Fibroblast of skin of left quadriceps (primary cell): ENCODE results near the gene INS.
"Not testable (repeated sequence)": the region's sequence is repeated elsewhere in the genome, so short reads cannot be mapped to it uniquely, and the experiment has no call there.

ENCODE experiments used
- DNase-seq, 2 experiments: peaks; one replicate each; pipeline ENCODE4 v3.0.0-alpha.2; 2013; ENCODE audit warnings: low read depth in 2 of 2

INS gene

GRCh38 chr11:2180789-2181370 is 19.9 kb upstream of the INS start:
- DNase-seq: no peak

DNA sequence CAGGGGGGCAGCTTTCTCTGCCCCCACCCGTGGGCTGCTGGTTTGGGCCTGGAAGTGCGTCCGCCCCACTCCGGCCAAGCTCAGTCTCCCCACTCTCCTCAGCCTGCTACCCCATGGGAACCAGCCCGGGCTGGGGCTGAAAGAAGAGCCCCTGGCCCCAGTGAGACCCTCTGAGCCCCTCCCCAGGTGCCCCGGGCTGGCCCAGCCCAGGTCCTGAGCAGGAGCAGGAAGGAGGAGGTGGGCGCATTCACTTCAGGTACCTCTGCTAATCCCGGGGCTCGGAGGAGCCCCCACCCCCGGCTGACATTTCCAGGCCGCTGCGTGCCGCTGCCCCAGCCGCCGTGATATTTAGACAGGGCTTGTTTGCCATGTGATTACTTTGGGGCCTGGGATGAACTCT is 19.3 kb upstream of the INS start:
- no peak for DNase-seq

DNA sequence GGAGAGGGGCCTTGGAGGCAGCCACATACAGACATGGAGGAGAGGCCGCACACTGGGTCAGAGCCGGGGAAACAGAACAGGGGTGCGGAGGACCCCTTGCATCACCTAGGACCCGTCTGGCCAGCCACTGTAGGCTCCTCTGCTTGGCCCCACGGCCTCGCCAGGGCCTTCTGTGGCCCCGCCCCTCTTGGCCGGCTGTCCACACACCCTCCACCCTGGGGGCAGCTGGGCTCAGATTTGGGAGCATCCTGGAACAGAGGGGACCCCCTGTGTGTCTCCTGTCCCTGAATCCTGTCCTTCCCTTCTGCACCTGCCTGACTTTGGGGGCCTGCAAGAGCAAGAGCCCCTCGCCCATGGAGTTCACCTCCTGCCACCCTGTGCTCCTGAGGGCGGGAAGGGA is 18.5 kb upstream of the INS start:
- DNase-seq: no peak

GRCh38 chr11:2178906-2179494 is 18.0 kb upstream of the INS start:
- peak; percentile 18 to 24 for DNase-seq

DNA sequence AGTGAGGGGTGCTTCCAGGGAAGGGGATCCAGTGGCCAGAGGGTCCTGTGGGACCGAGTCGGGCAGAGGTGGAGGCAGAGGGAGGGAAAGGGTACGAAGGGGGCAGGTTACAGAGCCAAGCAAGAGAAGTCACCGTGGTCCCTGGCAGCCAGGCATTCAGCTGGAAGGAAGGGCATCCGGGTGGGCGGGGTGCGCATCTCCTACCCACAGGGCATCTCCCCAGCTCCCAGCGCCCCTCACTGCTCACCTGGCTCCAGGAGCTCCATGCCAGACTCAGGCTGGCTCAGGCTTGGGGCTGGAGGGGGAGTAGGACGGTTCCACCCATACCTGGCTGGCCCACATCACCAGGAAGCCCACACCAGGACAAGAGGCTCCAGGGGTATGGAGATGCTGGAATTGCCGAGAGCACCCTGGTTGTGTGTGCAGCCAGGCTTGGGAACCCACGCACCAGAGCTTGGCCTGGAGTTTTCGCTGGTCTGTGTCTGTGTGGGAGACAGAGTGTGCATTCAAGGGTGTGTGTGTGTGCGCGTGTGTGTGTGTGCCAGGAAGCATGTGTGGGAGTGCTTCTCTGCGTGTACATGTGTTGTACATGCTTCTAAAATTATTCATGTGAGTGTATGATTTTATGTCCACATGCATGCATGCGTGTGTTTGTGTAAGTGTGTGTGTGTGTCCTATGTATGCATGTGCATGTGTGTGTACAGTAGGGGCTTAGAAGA is 17.2 kb upstream of the INS start:
- DNase-seq: not testable (repeated sequence)

DNA sequence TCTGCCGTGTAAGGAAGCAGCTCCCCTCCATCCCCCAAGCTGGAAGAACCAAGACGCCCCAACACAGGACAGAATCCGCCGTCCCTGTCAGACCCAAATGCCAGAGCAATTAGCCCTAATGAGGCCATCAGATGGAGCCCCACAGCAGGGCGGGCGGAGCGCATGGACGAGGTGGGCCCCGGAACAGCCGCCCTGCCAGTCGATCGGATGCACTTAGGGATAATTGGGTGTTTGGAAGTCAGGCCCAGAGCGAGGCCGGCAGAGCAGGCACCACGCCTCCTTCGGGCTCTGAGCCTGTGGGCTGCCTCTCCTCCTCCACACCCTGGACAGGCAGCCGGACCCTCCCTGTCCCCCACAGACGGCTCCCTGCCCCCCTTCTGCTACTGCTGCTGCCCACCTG is 16.1 kb upstream of the INS start:
- no peak for DNase-seq

DNA sequence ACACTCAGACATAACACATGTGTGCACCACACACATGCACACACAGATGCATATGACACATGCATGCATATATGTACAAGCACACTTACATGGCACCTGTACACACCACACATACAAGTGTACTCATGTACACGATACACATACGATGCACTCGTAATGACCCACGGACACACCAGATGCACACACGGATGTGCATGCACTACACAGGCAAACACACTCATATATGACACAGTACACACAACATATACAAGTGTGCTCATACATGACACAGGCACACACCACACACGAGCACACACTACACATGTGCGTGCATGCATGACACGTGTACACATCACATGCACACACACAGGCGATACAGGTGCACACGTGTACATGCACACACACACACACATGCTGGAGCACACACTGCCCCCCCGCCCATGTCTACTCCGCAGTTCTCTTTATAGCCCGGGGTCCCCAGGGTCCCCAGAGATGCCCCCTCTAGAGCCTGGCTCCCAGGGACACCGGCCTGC is 15.4 kb upstream of the INS start:
- no peak for DNase-seq

DNA sequence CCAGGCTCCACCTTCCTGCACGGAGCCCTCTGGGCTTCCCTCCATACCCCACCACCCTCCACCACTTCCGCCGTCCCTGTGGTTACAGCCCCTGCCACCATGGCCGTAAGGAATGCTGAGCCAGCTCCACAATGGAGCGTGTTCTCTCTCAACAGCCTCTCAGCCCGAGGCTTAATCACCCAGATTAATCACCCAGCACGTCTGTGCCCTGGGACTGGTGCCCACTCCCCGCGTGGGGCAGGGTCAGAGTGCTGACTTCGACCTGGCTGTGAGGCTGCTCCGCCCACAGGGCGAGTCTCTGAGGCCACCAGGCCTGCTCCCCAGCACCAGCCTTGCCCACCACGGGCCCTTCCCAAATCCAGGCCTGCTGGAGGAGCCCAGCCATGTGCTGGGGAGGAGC is 14.7 kb upstream of the INS start:
- peak in 1 of 2 experiments; percentile 40 for DNase-seq

- no peak for DNase-seq
Measured at GRCh38 chr11:2174361-2174760, 13.4 kb upstream of the INS start.

- no peak for DNase-seq
Measured at GRCh38 chr11:2173761-2174160, 12.8 kb upstream of the INS start.

- no peak for DNase-seq
Measured at GRCh38 chr11:2173150-2173693, 12.2 kb upstream of the INS start.

DNA sequence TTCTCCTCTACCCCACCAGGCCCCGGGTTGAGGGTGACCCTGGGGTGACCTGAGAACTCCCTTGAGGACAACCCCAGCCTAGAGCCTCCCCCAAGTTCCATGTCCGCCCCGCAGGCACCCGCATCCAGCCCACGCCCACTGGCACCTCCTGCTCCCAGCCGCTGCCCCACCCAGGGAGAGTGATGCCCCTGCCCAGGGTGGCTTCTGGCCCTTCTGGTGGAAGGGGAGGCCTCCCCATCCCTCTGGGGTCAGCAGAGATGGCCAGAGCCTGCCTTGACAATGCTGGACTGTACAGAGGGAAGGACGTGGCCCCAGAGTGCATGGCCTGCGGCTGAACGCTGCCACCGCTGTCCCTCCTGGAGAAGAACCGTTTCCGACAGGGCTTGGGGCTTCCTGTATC is 11.7 kb upstream of the INS start:
- no peak for DNase-seq

- DNase-seq: no peak
Measured at GRCh38 chr11:2171591-2172003, 10.6 kb upstream of the INS start, which contains the start of gene TH. Gene TH, minus strand, starts transcription at chr11:2171815. Its CDS starts 29 bp downstream, at chr11:2171786.

DNA sequence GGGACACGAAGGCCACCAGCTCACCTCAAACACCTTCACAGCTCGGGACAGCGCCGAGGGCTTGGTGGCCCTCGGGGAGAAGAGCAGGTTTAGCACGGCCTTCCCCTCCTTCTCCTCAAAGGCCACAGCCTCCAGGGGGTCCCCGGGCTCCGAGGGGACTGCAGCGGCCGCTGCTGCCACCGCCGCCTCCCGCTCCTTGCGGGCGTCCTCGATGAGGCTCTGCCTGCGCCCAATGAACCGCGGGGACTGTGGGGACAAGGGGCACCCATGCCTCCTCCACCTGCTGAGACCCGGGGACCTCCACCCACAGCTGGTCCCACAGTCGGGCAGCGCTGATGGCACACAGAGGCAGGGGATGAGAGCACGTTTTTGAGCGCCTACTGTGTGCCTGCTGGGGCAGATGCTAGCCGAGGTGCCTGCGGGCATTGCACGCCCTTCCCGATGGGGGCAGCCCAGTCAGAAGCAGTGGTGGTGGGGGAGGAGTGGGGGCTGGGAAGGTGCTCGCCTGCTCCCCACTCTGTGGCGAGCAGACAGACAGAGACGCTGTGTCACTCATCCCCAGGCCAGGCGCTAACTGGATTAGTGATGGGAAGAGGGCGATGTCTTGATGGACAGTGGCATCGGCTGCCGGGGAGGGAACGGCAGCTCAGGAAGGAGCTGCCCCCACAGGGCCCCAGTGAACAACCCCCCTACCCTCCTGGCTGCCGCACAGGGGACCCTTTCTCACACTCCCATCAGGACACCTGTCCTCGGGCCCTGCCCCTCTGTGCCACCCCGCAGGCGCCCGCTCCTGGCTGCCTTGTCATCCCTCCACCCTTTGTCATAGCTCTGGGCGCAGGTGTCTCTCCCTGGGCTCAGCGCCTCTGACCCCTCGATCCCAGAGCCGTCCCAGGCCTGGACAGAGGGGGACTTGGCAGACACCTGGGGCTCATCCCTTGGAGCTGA is 8.9 kb upstream of the INS start:
- DNase-seq: no peak

GRCh38 chr11:2169005-2169378 is 8.0 kb upstream of the INS start:
- no peak for DNase-seq

GRCh38 chr11:2168286-2169004 is 7.4 kb upstream of the INS start:
- DNase-seq: no peak

DNA sequence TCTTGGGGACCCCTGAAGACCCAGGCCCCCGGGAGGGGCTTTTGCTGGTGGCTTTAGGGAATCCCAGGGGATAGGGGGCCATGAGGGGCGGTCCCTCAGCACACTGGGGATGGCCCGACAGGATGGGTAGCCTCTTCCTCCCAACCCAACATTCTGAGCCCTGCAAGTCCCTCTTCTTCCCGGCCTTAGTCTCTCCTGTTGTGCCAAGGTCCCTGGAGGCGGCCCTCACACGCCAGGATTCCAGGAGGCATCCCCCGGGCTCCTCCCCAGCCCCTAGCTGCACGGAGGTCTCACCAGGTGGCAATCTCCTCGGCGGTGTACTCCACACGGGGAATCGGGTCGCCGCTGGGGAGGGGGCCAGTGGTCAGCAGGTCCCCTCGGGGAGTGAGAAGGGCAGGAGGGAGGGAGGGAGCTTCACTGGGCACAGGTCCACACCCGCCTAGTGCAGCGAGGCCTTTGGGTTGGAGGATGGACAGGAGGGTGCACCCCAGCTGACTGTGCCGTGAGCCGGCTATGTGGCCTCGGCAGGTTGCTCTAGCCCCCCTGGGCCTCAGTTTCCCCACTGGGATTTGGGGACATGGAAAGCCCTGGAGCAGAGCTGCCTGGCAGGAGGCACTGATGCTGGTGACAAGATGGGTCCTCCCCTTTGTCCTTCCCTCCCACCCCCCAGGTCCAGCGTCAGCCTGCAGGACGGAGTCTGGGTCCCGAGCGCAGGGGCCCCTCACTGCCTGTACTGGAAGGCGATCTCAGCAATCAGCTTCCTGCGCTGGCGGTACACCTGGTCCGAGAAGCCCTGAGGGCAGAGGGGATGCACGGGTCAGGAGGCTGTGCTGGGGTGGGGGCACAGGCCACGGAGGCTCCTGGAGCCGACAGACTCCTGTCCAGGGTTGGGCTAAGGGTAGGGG is 6.4 kb upstream of the INS start:
- DNase-seq: no peak

GRCh38 chr11:2166091-2166851 is 5.3 kb upstream of the INS start:
- DNase-seq: no peak

DNA sequence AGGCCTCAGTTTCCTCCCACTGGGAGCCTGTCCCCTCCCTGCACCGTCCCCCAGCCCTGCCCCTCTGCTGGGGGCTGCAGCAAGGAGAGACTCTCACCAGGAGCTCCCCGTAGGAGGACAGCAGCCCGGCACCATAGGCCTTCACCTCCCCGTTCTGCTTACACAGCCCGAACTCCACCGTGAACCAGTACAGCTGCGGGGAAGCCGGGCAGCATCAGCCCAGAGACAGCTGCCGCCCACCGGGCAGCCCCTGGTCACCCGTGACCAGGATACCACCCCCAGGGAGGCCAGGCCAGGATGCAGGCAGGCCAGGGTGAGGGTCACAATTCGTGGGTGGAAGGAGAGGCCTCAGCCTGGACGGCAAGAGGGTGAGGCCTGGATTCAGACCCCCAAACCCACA is 4.6 kb upstream of the INS start:
- no peak for DNase-seq
